Fibroblast of villous mesenchyme (primary cell): ENCODE results near the gene FBXO30. TPM values are rescaled to one million over a fixed set of nuclear protein-coding genes. Genes with fewer than 3 reads are reported as not detected.
A peak's percentile ranks its signal among the peaks of the same experiment; 100 is the strongest.

ENCODE experiments used
- DNase-seq: peaks from one replicate; pipeline ENCODE4 v3.0.0-alpha.2; 2010; ENCODE audit warnings: low read depth
- H3K4me3 ChIP-seq: 2 replicates; pipeline ENCODE4 v1.5.1; 2011; ENCODE audit warnings: low read depth, mild to moderate bottlenecking, low read length
- CTCF ChIP-seq: IDR thresholded peaks from 2 replicates; pipeline ENCODE4 v1.5.1; 2012; ENCODE audit warnings: low read depth, mild to moderate bottlenecking, low read length; ENCODE audit not compliant: insufficient read depth
- total RNA-seq: library from RNA; depleted of rRNA; stranded (reverse); fragments of >200 nt; gene quantifications from 2 replicates; pipeline ENCODE4 v1.2.3, GENCODE V29; 2012

Gene FBXO30
- total RNA-seq, 1 donor = 16.0 TPM

GRCh38 chr6:145844933-145845540, 30.4 kb upstream of the FBXO30 start:
- H3K4me3 ChIP-seq = no peak overlapping the region
- no peak for TF ChIP-seq CTCF
- no peak for DNase-seq

- peak; percentile 34 for DNase-seq
Measured at GRCh38 chr6:145842693-145843546, 28.3 kb upstream of the FBXO30 start.

GRCh38 chr6:145841668-145842067, 27.1 kb upstream of the FBXO30 start:
- no peak for TF ChIP-seq CTCF
- no peak overlapping the region for H3K4me3 ChIP-seq
- DNase-seq = no peak

More at GRCh38 chr6:145842693-145843546, 28.3 kb upstream of the FBXO30 start:
- no peak for TF ChIP-seq CTCF
- H3K4me3 ChIP-seq = no peak overlapping the region

- no peak overlapping the region for H3K4me3 ChIP-seq
- no peak for DNase-seq
- TF ChIP-seq CTCF = no peak
Measured at GRCh38 chr6:145839653-145840052, 25.1 kb upstream of the FBXO30 start.

- DNase-seq = no peak
- no peak overlapping the region for H3K4me3 ChIP-seq
- TF ChIP-seq CTCF = no peak
Measured at GRCh38 chr6:145838305-145838704, 23.7 kb upstream of the FBXO30 start.

GRCh38 chr6:145836772-145837171, 22.2 kb upstream of the FBXO30 start:
- DNase-seq = peak; percentile 27
- H3K4me3 ChIP-seq = no peak overlapping the region
- TF ChIP-seq CTCF = no peak
